ENCODE data around the gene RHOU.
"Not testable (repeated sequence)": the region's sequence is repeated elsewhere in the genome, so short reads cannot be mapped to it uniquely, and the experiment has no call there.

Gene RHOU

GRCh38 chr1:228734881-228735801 lies at the start of gene RHOU:
RHOU (plus strand) TSS chr1:228735479; CDS start chr1:228735743, 264 bp downstream.
- DNase-seq, result peak; percentile 92

- DNase-seq, result no peak
Observed at GRCh38 chr1:228687587-228687986, 47.7 kb upstream of the RHOU start.

DNA sequence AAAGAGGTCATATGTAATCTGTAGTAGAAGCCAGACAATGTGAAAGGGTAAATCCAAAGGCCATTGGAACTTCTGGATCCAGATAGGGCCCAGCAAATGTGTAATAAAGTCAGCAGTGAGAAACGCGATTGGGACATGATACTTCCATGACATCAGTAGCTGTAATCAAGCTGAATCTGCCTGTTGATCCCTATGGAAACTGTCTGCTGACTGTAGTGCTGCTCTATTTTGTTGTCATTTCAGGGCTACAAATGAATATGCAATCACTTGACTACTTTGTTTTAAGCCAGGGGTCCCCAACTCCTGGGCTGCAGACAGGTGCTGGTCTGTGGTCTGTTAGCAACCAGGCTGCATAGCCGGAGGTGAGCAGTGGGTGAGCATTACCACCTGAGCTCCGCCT lies 46.0 kb upstream of the RHOU start:
- no peak for DNase-seq

DNA sequence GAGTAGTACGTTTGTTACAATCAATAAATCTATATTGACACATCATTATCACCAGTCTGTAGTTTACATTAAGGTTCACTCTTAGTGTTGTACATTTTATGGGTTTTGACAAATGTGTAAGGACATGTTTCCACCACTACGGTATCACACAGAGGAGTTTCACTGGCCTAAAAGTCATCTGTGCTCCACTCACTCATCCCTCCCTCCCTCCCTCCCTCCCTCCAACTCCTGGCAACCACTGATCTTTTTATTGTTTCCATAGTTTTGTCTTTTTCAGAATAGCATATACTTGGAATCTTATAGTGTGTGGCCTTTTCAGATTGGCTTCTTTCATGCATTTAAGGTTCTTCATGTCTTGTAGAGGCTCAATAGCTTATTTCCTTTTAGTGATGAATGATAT lies 44.1 kb upstream of the RHOU start:
- DNase-seq, result peak; percentile 9

DNA sequence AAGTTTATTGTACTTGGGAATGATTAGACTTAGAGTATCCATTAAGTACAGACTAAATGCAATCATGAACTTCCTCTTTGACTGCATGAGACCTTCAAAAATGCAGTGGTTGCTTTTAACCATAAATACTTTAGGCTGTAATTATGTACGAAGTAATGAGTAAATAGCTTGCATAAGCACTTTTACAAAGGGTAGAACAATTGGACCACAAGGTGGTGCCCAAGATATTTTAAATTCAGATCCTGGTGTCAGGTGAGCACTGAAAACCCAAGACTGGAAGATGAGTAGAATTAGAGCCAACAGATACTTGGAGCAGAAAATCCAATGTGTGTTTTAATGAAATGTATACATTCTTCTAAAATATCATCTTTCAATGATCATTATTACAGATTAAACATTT lies 43.4 kb upstream of the RHOU start:
- DNase-seq, result peak; percentile 45

DNA sequence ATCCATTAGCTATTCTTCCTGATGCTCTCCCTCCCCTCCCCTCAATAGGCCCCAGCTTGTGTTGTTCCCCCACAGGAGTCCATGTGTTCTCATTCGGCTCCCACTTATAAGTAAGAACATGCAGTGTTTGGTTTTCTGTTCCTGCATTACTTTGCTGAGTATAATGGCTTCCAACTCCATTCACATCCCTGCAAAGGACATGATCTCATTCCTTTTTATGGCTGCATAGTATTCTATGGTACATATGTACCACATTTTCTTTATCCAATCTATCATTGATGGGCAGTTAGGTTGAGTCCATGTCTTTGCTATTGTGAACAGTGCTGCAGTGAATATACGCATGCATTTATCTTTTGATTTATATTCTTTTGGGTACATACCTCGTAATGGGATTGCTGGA lies 40.8 kb upstream of the RHOU start:
- not testable (repeated sequence) for DNase-seq

DNA sequence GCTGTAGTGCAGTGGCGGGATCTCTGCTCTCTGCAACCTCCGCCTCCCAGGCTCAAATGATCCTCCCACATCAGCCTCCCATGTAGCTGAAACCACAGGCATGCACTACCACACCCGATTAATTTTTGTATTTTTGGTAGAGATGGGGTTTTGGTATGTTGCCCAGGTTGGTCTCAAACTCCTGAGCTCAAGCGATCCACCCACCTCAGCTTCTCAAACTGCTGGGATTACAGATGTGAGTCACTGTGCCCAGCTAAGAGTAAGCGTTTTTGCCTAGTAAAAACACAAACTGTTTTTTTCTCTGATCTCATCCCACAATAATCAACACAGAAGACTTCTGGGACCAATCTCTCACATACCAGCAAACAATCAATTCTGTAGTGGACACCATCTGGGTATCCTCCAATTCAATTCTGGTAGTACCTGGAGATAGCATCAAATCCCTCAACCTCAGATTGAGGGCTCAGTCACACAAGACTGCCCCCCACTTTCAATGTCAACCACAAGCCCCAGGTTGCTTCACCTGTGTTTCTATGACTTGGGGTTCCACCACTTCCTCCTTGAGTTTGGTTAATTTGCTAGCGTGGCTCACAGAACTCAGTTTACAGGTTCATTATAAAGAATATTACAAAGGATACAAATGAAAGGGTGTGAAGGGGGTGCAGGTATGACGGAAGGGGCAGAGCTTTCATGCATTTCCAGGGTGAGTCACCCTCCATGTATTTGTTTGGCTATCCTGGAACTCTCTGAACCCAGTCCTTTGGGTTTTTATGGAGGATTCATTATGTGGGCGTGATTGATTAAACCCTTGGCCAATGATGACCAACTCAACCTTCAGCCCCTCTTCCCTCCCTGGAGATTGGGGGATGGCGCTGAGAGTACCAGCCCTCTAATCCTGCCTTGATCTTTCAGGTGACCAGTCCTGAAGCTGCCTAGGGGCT lies 40.0 kb upstream of the RHOU start:
- no peak for DNase-seq

- DNase-seq, result peak; percentile 55
Observed at GRCh38 chr1:228697207-228698016, 37.9 kb upstream of the RHOU start.

DNA sequence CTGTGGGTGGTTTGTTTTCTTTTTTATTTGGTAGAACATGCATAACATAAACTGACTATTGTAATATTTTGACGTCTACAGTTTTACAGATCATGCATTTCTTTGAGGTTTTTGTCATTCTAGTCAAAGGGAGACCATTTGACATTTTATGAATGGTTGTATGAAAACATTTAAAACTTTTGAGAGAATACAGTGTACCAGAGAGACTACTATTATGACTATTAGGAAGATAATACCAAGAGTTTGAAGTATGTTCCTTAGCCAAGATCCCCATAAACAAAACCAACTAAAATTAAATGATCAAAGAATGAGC lies 37.3 kb upstream of the RHOU start:
- DNase-seq, result no peak

DNA sequence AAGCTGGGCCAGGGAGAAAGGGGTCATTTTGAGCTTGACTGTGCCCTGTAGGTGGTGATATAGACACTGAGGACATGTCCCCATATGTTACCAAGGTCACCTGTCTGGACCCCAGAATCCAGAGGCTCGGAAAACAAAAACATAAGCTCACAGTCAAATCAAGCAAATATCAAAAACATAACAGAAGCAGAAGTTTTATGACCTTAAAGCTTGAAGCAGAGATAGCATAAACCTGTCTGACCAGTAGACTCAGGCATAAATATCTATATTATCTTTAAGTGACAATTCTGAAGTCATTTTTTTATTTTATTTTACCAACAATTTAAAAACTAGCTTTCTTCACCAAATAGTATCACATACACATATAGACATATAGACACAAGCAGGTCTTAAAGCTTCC lies 32.8 kb upstream of the RHOU start:
- no peak for DNase-seq

DNA sequence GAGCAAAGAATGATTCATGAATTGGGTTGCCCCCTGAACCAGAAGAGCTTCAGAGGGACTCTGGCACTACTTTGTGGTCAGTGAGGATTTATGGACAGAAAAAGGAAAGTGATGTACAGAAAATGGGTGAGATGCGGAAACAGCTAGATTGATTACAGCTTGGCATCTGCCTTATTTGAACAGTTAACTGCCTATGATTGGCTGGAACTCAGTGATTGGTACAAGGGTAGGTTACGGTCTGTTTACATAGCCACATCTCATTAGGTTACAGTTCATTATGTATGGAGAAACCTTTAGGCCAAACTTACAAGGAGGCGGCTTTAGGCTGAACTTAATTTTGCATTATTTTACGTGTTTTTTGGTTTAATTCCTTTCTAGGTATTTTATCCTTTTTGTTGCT lies 29.0 kb upstream of the RHOU start:
- DNase-seq, result no peak

DNA sequence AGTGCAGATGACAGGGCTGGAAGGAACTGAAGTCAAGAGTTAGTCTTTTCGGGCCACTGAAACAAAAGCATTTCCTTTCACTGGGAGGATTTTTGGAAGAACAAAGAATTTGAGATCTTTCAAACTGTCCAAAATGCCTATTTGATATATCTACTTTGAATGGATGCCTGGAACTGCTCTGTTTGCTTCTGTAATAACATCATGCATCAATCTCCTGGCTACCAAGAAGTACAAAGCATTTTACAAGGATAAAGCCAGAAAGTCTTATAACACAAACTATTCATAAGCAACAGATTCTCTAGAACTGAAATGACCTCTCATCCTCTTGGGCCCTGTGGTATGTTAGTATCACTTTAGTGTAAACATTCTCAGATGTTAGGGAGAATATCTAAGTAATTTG lies 18.2 kb upstream of the RHOU start:
- DNase-seq, result no peak

- no peak for DNase-seq
Observed at GRCh38 chr1:228721407-228721806, 13.9 kb upstream of the RHOU start.

GRCh38 chr1:228723287-228723686 lies 12.0 kb upstream of the RHOU start:
- no peak for DNase-seq

GRCh38 chr1:228723921-228724320 lies 11.4 kb upstream of the RHOU start:
- no peak for DNase-seq

- no peak for DNase-seq
Observed at GRCh38 chr1:228725178-228725577, 10.1 kb upstream of the RHOU start.

DNA sequence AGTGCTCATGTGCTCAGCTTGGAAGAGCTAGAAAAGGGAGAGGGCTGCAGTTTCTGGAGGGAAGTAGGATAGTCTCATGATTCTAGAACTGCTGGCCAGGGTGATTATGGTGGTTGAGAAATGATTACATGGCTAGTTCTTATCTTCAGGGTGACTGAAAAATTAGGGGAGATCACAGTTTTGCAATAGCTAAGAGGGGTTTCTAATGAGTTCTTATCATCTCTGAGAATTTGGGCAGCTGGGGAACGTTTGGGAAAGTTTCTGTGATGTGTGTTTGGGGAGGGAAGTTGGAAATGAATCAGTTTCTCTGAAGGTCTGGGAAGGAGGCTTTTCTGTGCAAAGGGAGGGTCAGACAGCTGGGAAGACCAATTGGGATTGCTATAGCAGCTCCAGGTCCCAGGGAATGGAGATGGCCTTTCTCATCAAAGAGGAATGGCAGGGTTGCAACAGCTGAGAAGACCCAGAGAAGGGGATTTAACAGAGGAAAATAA lies 7.6 kb upstream of the RHOU start:
- no peak for DNase-seq

DNA sequence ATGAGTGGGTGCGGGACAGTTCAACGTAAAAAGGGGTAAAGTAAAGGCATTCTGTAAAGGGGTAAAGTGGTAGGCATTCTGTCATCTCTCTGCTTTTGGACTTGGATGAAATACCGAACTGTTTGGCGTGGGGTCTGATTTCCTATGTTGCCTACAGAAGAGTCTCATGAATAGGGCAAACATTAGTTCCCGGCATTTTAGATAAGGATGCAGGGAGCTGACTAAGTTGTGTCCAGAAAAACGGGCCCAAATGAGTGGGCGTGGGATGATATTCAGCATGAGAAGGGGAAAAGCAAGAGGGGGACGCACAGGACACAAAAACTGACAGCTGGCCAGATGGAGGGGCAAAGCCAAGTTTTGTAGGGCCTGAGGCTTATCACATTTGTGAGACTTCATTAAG lies 2.9 kb upstream of the RHOU start:
- DNase-seq, result no peak

DNA sequence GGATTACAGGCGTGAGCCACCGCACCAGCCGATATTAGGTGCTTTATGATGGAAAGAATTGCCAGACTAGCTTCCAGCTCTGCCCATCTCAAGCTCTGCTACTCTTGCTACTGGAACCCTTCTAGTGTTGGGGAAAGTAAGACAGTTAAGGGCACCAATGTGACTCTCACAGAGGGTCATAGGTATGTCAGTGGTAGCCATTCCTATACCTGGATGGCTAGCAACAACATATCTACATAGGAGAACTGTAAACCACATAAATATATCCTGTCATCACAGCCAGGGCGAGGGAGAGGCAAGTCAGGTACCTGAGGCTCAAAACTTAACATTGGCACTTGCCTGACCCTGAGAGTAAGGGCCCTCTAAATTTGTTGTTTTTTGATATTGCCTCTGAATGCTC lies 1.7 kb upstream of the RHOU start:
- DNase-seq, result no peak

DNA sequence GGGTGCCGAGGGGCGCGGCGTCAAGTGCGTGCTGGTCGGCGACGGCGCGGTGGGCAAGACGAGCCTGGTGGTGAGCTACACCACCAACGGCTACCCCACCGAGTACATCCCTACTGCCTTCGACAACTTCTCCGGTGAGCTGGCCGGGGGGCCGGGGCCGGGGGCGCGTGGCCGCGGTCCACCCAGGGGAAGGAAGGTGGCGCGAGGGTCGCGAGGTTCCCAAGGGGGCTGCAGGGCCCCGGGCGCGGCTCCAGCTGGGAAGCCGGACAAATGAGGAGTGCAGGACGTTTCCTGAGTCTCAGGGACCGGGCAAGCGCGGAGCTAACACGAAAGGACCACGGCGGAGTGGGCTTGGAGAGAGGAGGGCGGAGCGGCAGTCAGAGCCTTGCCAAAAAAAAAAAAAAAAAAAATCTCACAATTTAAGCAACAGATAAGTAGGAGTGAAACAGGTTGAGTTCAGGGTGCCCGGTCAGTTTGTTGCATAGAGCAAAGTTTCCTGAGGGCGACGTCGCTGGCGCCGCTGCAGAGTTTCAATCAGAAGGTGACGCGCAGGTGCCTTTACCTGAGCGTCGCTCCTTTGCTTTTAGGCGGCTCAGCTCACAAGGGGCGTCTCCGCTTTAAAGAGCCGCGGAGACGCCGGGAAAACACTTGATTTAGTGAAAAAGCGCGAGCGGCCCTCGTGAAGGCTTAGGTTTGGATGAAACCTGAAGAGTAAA lies 750 bp downstream of the RHOU start:
- DNase-seq, result peak; percentile 69

DNA sequence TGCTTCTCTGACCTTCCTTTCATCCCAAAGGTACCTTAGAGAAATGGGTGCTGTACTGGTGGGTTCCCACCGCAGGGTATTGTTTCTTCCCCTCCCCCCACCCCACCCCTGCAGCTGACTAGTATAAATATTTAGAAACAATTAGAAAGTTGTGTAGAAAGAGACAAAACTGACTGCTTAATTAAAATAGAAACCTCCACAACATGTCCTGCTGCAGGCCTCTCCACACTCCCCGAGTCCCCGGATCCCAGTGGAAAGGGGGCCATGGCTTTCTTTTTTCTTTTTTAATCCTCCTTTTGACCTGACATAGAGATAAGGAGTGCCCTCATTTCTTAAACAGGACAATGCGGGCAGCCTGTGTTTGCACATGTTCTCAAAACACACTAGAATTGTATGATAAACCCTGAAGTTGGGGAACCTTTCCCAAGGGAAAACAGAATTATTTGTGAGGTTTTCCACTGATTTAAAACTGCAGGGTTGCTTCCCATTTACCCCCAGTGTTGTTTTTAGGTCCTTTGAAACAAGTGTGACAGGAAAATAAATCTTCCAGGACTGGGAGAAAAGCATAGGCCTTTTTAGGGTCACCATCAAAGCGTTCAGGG lies 1.7 kb downstream of the RHOU start:
- peak; percentile 19 for DNase-seq

GRCh38 chr1:228737601-228738041 lies 2.3 kb downstream of the RHOU start:
- no peak for DNase-seq
